Head of caudate nucleus (tissue), 42 donors: Measurements from ENCODE around the gene PICALM.
"Not testable (repeated sequence)": the region's sequence is repeated elsewhere in the genome, so short reads cannot be mapped to it uniquely, and the experiment has no call there.

Experiments used
- DNase-seq, 42 donors: peaks; one replicate each; pipeline versions ENCODE4 v3.0.0 to v3.0.0-alpha.2; 2020 to 2021; ENCODE audit warnings: mixed read lengths in 7 of 42
- intact Hi-C: fragments of 100-400 bp; cut with DNase I; formaldehyde crosslinking; loops from one replicate; pipeline ENCODE4 v1.15.0; 2022

PICALM gene

GRCh38 chr11:86068951-86069407 lies at the start of gene PICALM:
Gene PICALM, minus strand, starts transcription at chr11:86069084. Its CDS starts 304 bp downstream, at chr11:86068780.
- intact Hi-C loops, result loop anchor here (2.0 kb wide), 3 partner anchors 26 to 124 kb away; no protein-coding TSS in a partner anchor
- DNase-seq, result peak; percentile 94 to 100 (median 98)

GRCh38 chr11:86118253-86118652 lies 49.4 kb upstream of the PICALM start:
- DNase-seq, result no peak
- intact Hi-C loops, result no loop called here

- no peak for DNase-seq
- intact Hi-C loops, result no loop called here
Observed at GRCh38 chr11:86117712-86118063, 48.8 kb upstream of the PICALM start.

- no peak for DNase-seq
- intact Hi-C loops, result no loop called here
Observed at GRCh38 chr11:86117001-86117711, 48.3 kb upstream of the PICALM start.

GRCh38 chr11:86116386-86116726 lies 47.5 kb upstream of the PICALM start:
- intact Hi-C loops, result no loop called here

GRCh38 chr11:86115542-86116385 lies 46.9 kb upstream of the PICALM start:
- no peak for DNase-seq

More at GRCh38 chr11:86116386-86116726, 47.5 kb upstream of the PICALM start:
- no peak for DNase-seq

GRCh38 chr11:86108890-86109638 lies 40.2 kb upstream of the PICALM start:
- no peak for DNase-seq
- intact Hi-C loops, result no loop called here

More at GRCh38 chr11:86115542-86116385, 46.9 kb upstream of the PICALM start:
- intact Hi-C loops, result no loop called here

GRCh38 chr11:86108191-86108590 lies 39.3 kb upstream of the PICALM start:
- DNase-seq, result no peak
- intact Hi-C loops, result no loop called here

GRCh38 chr11:86106916-86107315 lies 38.0 kb upstream of the PICALM start:
- intact Hi-C loops, result no loop called here
- DNase-seq, result no peak

GRCh38 chr11:86106031-86106430 lies 37.1 kb upstream of the PICALM start:
- DNase-seq, intact Hi-C loops: not testable (repeated sequence)

- DNase-seq, intact Hi-C loops: not testable (repeated sequence)
Observed at GRCh38 chr11:86105601-86106000, 36.7 kb upstream of the PICALM start.

- DNase-seq, result peak in 7 of 42 donors; percentile 14 to 56 (median 27)
- intact Hi-C loops, result no loop called here
Observed at GRCh38 chr11:86103808-86104207, 34.9 kb upstream of the PICALM start.

- intact Hi-C loops, result no loop called here
- DNase-seq, result no peak
Observed at GRCh38 chr11:86101941-86102407, 33.1 kb upstream of the PICALM start.

- no peak for DNase-seq
- intact Hi-C loops, result no loop called here
Observed at GRCh38 chr11:86101493-86101892, 32.6 kb upstream of the PICALM start.

- DNase-seq, result peak in 2 of 42 donors; percentile 11 to 29
- intact Hi-C loops, result no loop called here
Observed at GRCh38 chr11:86099874-86100273, 31.0 kb upstream of the PICALM start.

- intact Hi-C loops, result no loop called here
- no peak for DNase-seq
Observed at GRCh38 chr11:86097980-86098379, 29.1 kb upstream of the PICALM start.

GRCh38 chr11:86091566-86091965 lies 22.7 kb upstream of the PICALM start:
- peak in 5 of 42 donors; percentile 8 to 41 (median 18) for DNase-seq
- intact Hi-C loops, result no loop called here

- no peak for DNase-seq
- intact Hi-C loops, result no loop called here
Observed at GRCh38 chr11:86091086-86091485, 22.2 kb upstream of the PICALM start.

- no peak for DNase-seq
Observed at GRCh38 chr11:86089659-86090058, 20.8 kb upstream of the PICALM start.

More at GRCh38 chr11:86089659-86090058, 20.8 kb upstream of the PICALM start:
- intact Hi-C loops, result no loop called here
